Breast epithelium (tissue), 4 donors: Measurements from ENCODE around the gene GPSM3. TPM values are rescaled to one million over a fixed set of nuclear protein-coding genes. Genes with fewer than 3 reads are reported as not detected.
"Not testable (repeated sequence)": the region's sequence is repeated elsewhere in the genome, so short reads cannot be mapped to it uniquely, and the experiment has no call there.

Source experiments
- DNase-seq, 2 donors: peaks; one replicate each; pipeline ENCODE4 v3.0.0-alpha.2; 2019; ENCODE audit warnings: low spot score in 2 of 2
- H3K27ac ChIP-seq, 2 donors: fragments of 200-600 bp; sonication (generic) in 1 of 2; one replicate each; pipeline ENCODE4 v1.5.1; 2016 to 2019; ENCODE audit warnings: mild to moderate bottlenecking in 1 of 2
- H3K27me3 ChIP-seq, 2 donors: fragments of 200-600 bp; sonication (generic) in 1 of 2; one replicate each; pipeline versions ENCODE4 v1.5.1 to v1.6.0; 2017 to 2019; ENCODE audit warnings: control low read depth in 1 of 2, mild to moderate bottlenecking in 1 of 2
- H3K36me3 ChIP-seq: fragments of 200-600 bp; one replicate; pipeline ENCODE4 v1.5.1; 2019
- H3K4me1 ChIP-seq, 2 donors: fragments of 200-600 bp; sonication (generic); one replicate each; pipeline ENCODE4 v1.5.1; 2016 to 2019; ENCODE audit warnings: control low read depth in 1 of 2
- H3K4me3 ChIP-seq, 3 donors: fragments of 200-600 bp; sonication (generic); 1 replicate in 2 of 3; 2 replicates in 1 of 3; pipeline ENCODE4 v1.5.1; 2016 to 2019; ENCODE audit warnings: mild to moderate bottlenecking in 3 of 3, moderate library complexity in 2 of 3
- H3K9me3 ChIP-seq, 2 donors: fragments of 200-600 bp; sonication (generic) in 1 of 2; one replicate each; pipeline ENCODE4 v1.5.1; 2016 to 2019; ENCODE audit warnings: control low read depth in 1 of 2
- CTCF ChIP-seq, 3 donors: fragments of 450-650 bp; IDR thresholded peaks; one replicate each; pipeline ENCODE4 v1.5.1; 2016 to 2017; ENCODE audit warnings: antibody characterized with exemption in 3 of 3, mild to moderate bottlenecking in 3 of 3, moderate library complexity in 3 of 3
- POLR2A ChIP-seq: fragments of 450-650 bp; IDR thresholded peaks from one replicate; pipeline ENCODE4 v1.6.1; 2016; ENCODE audit warnings: antibody characterized with exemption, mild to moderate bottlenecking, moderate library complexity
- POLR2AphosphoS5 ChIP-seq, 3 donors: sonication (generic); formaldehyde crosslinking; IDR thresholded peaks; one replicate each; pipeline ENCODE4 v1.6.1; 2017; ENCODE audit warnings: antibody characterized with exemption in 3 of 3
- intact Hi-C: fragments of 100-400 bp; cut with DNase I; formaldehyde crosslinking; loops from one replicate; pipeline ENCODE4 v1.15.1; 2023; ENCODE audit warnings: low total_unique reads
- total RNA-seq, 3 donors: library from RNA; depleted of rRNA; stranded (reverse); fragments of >200 nt; gene quantifications; one replicate each; pipeline ENCODE4 v1.1.0, GENCODE V29; 2016

Gene GPSM3
- total RNA-seq, 3 donors from 2014 or later: 8.2 to 18.2 (median 11.3) TPM

- peak; percentile 91 to 98 for DNase-seq
- Histone ChIP-seq H3K27me3 (no peaks in the 10 kb centered on the region), H3K4me3 (peak overlapping the region; percentile 73 to 92 (median 87)), H3K4me1 (peaks cover 3 to 6% of the 10 kb centered on the region in 2 donors), H3K9me3 (no peaks in the 10 kb centered on the region), H3K27ac (peak overlapping the region; percentile 100), H3K36me3 (no peaks in the 10 kb centered on the region)
- TF ChIP-seq POLR2A (peak; percentile 98), CTCF (IDR thresholded peaks at IDR 0.05) (no peak), POLR2AphosphoS5 (IDR thresholded peaks at IDR 0.05) (peak; percentile 83 to 98 (median 97))
- intact Hi-C loops: no loop called here
Measured at GRCh38 chr6:32195902-32196681, 3.6 kb upstream of the GPSM3 start.

- peak overlapping the region; percentile 100 for H3K27ac ChIP-seq
- intact Hi-C loops: no loop called here
- peak; percentile 100 for DNase-seq
- H3K36me3 ChIP-seq: no peaks in the 10 kb centered on the region
- no peaks in the 10 kb centered on the region for H3K9me3 ChIP-seq
- H3K4me3 ChIP-seq: peak overlapping the region; percentile 73 to 92 (median 87)
- TF ChIP-seq CTCF (IDR thresholded peaks at IDR 0.05) (peak in 2 of 3 donors; percentile 45 to 58), POLR2A (no peak)
- no peaks in the 10 kb centered on the region for H3K27me3 ChIP-seq
- H3K4me1 ChIP-seq: peaks cover 3 to 10% of the 10 kb centered on the region in 2 donors
Measured at GRCh38 chr6:32195652-32195901, 3.1 kb upstream of the GPSM3 start.

GRCh38 chr6:32194825-32195651, 2.6 kb upstream of the GPSM3 start:
- peaks cover 3 to 12% of the 10 kb centered on the region in 2 donors for H3K4me1 ChIP-seq
- peak in 1 of 2 donors; percentile 58 for DNase-seq
- peak overlapping the region; percentile 32 to 87 (median 58) for H3K4me3 ChIP-seq
- peak overlapping the region; percentile 100 for H3K27ac ChIP-seq
- no peaks in the 10 kb centered on the region for H3K36me3 ChIP-seq
- H3K27me3 ChIP-seq: no peaks in the 10 kb centered on the region
- TF ChIP-seq POLR2A: peak; percentile 75
- TF ChIP-seq CTCF (IDR thresholded peaks at IDR 0.05): peak; percentile 44 to 65 (median 58)
- peak in 2 of 3 donors; percentile 47 to 92 for TF ChIP-seq POLR2AphosphoS5 (IDR thresholded peaks at IDR 0.05)
- intact Hi-C loops: no loop called here
- H3K9me3 ChIP-seq: no peaks in the 10 kb centered on the region

- peak overlapping the region; percentile 100 for H3K27ac ChIP-seq
- intact Hi-C loops: no loop called here
- no peaks in the 10 kb centered on the region for H3K27me3 ChIP-seq
- no peak overlapping the region for H3K4me3 ChIP-seq
- DNase-seq: no peak
- H3K36me3 ChIP-seq: no peaks in the 10 kb centered on the region
- H3K4me1 ChIP-seq: peaks cover 3 to 12% of the 10 kb centered on the region in 2 donors
- TF ChIP-seq POLR2A (no peak), CTCF (IDR thresholded peaks at IDR 0.05) (no peak), POLR2AphosphoS5 (IDR thresholded peaks at IDR 0.05) (no peak)
- H3K9me3 ChIP-seq: no peaks in the 10 kb centered on the region
Measured at GRCh38 chr6:32194388-32194787, 1.9 kb upstream of the GPSM3 start.

- DNase-seq, H3K9me3 ChIP-seq, H3K27me3 ChIP-seq, H3K36me3 ChIP-seq, intact Hi-C loops: not testable (repeated sequence)
- Histone ChIP-seq H3K4me3 (peak overlapping the region; percentile 32 to 74 (median 42)), H3K4me1 (peaks cover 3 to 12% of the 10 kb centered on the region in 2 donors), H3K27ac (peak overlapping the region; percentile 97 to 98)
Measured at GRCh38 chr6:32193096-32193495, 653 bp upstream of the GPSM3 start.
